ENCODE measurements around the gene TP53TG3.
"Not testable (repeated sequence)": the region's sequence is repeated elsewhere in the genome, so short reads cannot be mapped to it uniquely, and the experiment has no call there.

GRCh38 chr16:32632096-32632495 lies 43.9 kb downstream of the TP53TG3 start:
- TF ChIP-seq CTCF (IDR thresholded peaks at IDR 0.05; ENCODE audit: insufficient read depth, low read depth, low read length); EZH2 (IDR thresholded peaks at IDR 0.05; ENCODE audit: insufficient read depth, low read length): not testable (repeated sequence)

Data from astrocyte (in vitro differentiated cells and primary cell).